LNCaP clone FGC (cell line): ENCODE measurements around the gene ZNF382.
A peak's percentile ranks its signal among the peaks of the same experiment; 100 is the strongest.
"Not testable (repeated sequence)": the region's sequence is repeated elsewhere in the genome, so short reads cannot be mapped to it uniquely, and the experiment has no call there.

ENCODE experiments used
- DNase-seq: peaks from one replicate; pipeline ENCODE4 v3.0.0-alpha.2; 2011; ENCODE audit warnings: low read depth
- H3K4me3 ChIP-seq: 2 replicates; pipeline ENCODE4 v1.5.1; 2011; ENCODE audit warnings: mild to moderate bottlenecking, low read depth, low read length, control low read depth
- TF ChIP-seq, protein P1 (sequence below): IDR thresholded peaks from 2 replicates; pipeline ENCODE4 v1.5.1; 2012; ENCODE audit warnings: mild to moderate bottlenecking; ENCODE audit not compliant: control insufficient read depth, insufficient read depth; ENCODE audit errors: extremely low read depth

The ZNF382 gene

DNA sequence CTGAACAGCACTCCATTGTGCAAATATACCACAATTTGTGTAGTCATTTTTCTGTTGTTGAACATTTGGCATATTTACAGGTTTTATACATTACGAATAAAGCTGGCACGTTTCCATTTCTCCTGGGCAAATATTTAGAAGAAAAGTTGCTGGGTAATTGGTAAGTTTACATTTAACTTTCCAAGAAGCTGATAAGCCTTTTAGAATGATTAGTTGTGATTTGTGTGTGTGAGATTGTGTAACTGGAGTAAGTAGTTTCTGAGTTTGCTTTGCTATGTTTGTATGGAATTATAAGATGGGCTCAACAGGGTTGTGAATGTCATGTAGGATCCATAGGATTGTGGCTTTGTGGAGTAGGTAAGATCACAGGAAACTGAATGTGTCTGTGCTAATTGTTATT, 30.4 kb upstream of the ZNF382 start:
- DNase-seq: no peak
- TF ChIP-seq, protein P1, sequence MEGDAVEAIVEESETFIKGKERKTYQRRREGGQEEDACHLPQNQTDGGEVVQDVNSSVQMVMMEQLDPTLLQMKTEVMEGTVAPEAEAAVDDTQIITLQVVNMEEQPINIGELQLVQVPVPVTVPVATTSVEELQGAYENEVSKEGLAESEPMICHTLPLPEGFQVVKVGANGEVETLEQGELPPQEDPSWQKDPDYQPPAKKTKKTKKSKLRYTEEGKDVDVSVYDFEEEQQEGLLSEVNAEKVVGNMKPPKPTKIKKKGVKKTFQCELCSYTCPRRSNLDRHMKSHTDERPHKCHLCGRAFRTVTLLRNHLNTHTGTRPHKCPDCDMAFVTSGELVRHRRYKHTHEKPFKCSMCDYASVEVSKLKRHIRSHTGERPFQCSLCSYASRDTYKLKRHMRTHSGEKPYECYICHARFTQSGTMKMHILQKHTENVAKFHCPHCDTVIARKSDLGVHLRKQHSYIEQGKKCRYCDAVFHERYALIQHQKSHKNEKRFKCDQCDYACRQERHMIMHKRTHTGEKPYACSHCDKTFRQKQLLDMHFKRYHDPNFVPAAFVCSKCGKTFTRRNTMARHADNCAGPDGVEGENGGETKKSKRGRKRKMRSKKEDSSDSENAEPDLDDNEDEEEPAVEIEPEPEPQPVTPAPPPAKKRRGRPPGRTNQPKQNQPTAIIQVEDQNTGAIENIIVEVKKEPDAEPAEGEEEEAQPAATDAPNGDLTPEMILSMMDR: no peak
- peak overlapping the region; percentile 86 for H3K4me3 ChIP-seq

DNA sequence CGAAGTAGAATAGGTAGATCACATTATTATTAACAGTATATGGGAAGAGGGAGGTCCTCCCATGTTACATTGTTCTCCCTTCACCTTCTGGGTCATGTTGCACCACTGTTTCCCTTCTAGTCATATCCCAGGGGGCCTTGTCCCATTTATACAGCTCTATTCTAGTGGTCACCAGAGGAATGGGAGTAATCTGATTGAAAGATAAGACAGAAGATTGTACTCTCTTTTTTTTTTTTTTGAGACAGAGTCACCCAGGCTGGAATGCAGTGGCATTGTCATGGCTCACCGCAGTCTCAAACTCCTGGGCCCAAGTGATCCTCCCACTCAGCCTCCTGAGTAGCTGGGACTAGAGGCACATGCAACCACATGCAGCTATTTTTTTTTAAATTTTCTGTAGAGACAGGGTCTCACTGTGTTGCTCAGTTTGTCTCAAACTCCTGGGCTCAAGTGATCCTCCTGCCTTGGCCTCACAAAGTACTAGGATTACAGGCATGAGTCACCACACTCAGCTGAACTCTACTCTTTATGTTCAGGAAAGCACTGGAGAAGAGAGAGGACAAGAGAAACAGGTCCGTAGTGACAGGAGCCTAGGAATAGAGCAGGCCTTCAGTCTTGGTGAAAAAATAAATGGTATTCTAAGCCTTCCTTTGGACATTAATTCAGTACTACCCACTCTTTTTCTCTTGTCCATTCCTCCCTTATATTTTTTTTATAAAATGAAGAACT, 27.7 kb upstream of the ZNF382 start:
- H3K4me3 ChIP-seq: no peak overlapping the region
- DNase-seq: no peak
- TF ChIP-seq, protein P1: no peak

DNA sequence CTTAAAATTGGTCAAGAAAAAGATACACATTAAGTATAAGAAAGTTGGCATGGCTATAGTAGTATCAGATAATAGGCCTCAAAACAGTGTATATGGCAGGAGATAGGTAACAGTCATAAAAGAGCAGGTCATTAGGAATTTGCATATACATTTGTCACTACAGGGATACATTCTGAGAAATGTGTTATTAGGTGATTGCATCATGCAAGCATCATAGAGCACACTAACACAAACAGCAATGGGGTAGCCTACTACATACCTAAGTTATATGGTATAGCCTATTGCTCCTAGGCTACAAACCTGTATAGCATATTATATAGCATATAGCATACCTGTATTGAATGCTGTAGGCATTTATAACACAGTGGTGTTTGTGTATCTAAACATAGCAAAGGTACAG, 25.9 kb upstream of the ZNF382 start:
- no peak for DNase-seq
- TF ChIP-seq, protein P1: no peak
- H3K4me3 ChIP-seq: no peak overlapping the region

DNA sequence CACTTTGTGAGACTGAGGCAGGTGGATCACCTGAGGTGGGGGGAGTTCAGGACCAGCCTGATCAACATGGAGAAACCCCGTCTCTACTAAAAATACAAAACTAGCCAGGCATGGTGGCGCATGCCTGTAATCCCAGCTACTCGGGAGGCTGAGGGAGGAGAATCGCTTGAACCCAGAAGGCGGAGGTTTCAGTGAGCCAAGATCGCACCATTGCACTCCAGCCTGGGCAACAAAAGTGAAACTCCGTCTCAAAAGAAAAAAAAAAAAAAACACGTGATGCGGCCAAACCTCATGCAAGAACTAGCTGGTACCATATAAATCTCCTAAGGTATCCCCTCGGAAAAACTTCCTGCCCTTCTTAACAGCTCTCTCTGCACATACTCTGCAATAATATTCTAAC, 2.4 kb upstream of the ZNF382 start:
- DNase-seq, H3K4me3 ChIP-seq: not testable (repeated sequence)

DNA sequence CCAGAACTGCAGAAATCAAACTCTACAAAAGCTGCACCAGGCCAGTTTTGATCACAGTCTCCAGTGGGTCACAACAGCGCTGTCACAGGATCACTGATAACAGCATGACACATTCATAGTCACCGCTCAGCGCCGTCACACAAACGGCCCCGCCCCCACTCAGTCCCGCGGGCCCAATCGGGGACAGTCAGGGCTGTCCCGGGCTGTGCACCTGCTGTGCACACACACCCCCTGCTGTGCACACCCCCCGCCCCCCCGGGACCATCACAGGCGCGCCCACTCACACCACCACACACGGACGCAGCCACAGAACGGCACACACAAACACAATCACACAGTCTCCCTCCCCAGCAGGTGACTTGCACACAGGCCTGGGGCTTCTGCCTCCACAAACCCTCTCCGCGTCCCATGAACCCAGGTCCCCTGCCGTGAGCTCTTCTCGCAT, 435 bp upstream of the ZNF382 start:
- peak overlapping the region; percentile 88 for H3K4me3 ChIP-seq
- TF ChIP-seq, protein P1: no peak
- DNase-seq: no peak

DNA sequence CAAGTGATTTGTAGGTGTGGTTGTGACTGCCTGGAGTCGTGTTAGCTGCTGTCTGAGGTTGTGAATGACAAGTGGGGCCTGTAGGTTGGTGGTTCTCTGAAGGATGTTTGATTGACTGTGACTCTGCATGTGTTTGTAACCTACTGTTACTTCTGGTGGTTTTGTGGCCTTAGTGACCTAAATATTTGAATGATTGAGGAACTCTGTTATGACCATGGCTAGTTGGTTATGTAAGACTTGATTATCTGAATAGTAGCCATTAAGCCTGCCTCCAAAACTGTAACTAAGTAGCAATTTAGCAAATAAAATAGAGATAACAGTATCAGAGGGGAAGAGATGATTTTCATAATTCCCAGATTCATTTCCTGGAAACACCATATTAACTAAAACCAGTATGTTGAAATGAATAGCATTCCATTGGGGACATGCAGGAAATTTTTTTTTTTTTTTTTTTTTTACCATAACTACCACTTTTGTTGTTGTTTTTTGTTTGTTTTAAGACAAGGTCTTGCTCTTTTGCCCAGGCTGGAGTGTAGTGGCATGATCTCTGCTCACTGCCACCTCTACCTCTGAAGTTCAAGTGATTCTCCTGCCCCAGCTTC, 865 bp downstream of the ZNF382 start:
- DNase-seq: no peak
- peak overlapping the region; percentile 88 for H3K4me3 ChIP-seq
- TF ChIP-seq, protein P1: no peak

DNA sequence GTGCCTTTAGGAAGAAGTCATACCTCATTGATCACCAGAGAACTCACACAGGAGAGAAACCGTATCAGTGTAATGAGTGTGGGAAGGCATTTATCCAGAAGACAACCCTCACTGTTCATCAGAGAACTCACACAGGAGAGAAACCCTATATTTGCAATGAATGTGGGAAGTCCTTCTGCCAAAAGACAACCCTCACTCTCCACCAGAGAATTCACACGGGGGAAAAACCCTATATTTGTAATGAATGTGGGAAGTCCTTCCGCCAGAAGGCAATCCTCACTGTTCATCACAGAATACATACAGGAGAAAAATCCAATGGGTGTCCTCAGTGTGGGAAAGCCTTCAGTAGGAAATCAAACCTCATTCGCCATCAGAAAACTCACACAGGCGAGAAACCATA, 21.9 kb downstream of the ZNF382 start:
- TF ChIP-seq, protein P1: no peak
- DNase-seq: no peak

More for the DNA sequence above, 21.9 kb downstream of the ZNF382 start:
- no peak overlapping the region for H3K4me3 ChIP-seq
